ENCODE measurements around the gene RGS11.

The RGS11 gene

DNA sequence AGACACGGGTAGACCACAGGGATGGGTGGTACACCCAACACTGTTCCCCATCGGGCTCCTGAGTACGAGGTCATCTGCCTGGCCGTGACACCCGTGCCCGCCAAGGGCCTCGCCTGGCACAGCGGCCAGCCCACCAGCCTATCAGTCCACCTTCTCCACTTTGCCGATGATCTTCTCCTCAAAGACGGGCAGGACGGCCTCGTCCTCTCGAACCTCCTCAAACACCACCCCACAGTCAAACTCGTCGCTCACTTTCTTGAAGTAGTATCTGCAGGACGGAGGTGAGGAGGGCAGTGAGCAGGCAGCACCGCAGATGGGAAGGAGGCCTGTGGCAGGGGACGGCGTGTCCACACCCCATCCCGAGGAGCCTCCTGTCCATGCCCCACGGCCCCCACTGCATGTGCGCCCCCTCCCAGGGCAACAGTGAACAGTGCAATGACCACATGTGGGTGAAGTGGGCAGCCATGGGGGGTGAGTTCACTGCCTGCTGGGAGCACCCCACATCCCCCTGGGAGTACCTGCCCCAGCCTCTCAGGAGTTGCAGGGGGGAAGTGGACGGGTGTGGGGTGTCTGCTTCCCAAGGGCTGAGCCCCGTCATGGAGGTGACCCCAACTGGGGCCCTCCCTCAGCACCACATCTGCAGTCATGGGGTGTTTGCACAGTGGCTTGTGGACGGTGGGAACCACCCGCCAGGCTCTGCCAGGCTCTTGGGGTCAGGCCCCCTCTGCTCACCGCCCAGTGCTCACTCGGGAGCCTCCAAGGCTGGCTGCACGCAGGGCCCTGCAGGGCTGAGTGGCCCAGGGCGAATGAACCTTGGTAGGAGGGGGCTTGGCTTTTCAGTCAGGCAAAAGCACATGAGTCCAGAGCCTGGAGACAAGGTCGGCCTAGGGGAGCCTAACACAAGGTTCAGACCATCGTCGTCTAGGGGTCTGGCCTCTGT lies 12.5 kb upstream of the RGS11 start:
- Histone ChIP-seq H3K27ac (ENCODE audit: low read depth, low read length) (no peak overlapping the region), H3K4me3 (ENCODE audit: low read length) (no peak overlapping the region), H3K79me2 (ENCODE audit: control insufficient read depth, low read length) (no peaks in the 10 kb centered on the region), H3K9me3 (ENCODE audit: control insufficient read depth, insufficient read depth, low read length) (no peaks in the 10 kb centered on the region), H3K4me1 (ENCODE audit: control insufficient read depth, low read length) (peaks cover 9% of the 10 kb centered on the region), H3K36me3 (ENCODE audit: control insufficient read depth, low read length) (peaks cover 9% of the 10 kb centered on the region; the same call in 1 of the 2 replicates), H4K20me1 (ENCODE audit: control insufficient read depth, insufficient read depth, low read depth, low read length) (no peaks in the 10 kb centered on the region), H3K4me2 (ENCODE audit: low read length) (no peak overlapping the region), H3K27me3 (ENCODE audit: control insufficient read depth, low read length) (no peaks in the 10 kb centered on the region), H3F3A (ENCODE audit: control insufficient read depth, insufficient read depth) (no peaks in the 10 kb centered on the region), H3K9me2 (replicated peaks; ENCODE audit: control insufficient read depth, low read length) (no peaks in the 10 kb centered on the region)
- no peak for TF ChIP-seq EZH2phosphoT487 (IDR thresholded peaks at IDR 0.05; ENCODE audit: borderline replicate concordance, low read length)
- TF ChIP-seq, protein P1, sequence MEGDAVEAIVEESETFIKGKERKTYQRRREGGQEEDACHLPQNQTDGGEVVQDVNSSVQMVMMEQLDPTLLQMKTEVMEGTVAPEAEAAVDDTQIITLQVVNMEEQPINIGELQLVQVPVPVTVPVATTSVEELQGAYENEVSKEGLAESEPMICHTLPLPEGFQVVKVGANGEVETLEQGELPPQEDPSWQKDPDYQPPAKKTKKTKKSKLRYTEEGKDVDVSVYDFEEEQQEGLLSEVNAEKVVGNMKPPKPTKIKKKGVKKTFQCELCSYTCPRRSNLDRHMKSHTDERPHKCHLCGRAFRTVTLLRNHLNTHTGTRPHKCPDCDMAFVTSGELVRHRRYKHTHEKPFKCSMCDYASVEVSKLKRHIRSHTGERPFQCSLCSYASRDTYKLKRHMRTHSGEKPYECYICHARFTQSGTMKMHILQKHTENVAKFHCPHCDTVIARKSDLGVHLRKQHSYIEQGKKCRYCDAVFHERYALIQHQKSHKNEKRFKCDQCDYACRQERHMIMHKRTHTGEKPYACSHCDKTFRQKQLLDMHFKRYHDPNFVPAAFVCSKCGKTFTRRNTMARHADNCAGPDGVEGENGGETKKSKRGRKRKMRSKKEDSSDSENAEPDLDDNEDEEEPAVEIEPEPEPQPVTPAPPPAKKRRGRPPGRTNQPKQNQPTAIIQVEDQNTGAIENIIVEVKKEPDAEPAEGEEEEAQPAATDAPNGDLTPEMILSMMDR (IDR thresholded peaks at IDR 0.05; ENCODE audit: low read depth, low read length, poor library complexity, severe bottlenecking) = no peak

DNA sequence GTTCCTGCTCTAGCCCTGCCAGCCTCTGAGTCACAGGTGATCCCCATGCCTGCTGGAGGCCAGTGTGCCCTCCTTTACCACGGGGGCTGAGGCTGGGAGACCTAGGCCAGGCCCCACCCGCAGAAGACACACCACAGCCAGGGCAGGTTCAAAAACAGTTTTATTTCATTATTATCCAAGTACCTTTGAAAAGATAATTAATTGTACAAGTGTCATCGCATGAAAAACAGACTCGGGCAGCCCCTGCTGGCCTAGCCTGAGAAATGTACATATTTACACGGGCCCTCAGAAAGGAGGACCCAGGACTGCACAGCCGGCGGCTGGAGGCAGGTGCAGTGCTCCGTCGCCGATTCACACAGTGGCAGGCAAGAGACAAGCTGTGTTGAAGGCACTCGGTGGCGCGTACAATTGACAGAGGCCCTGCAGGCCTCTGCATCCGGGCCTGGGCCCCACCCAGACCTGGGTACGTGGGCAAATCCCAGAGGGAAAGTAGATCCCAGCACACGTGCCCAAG lies 11.6 kb upstream of the RGS11 start:
- Histone ChIP-seq H3K27ac (ENCODE audit: low read depth, low read length) (no peak overlapping the region), H3K9me2 (replicated peaks; ENCODE audit: control insufficient read depth, low read length) (no peaks in the 10 kb centered on the region), H3K4me2 (ENCODE audit: low read length) (no peak overlapping the region), H3K4me1 (ENCODE audit: control insufficient read depth, low read length) (peaks cover 9% of the 10 kb centered on the region), H4K20me1 (ENCODE audit: control insufficient read depth, insufficient read depth, low read depth, low read length) (no peaks in the 10 kb centered on the region), H3K36me3 (ENCODE audit: control insufficient read depth, low read length) (peaks cover 5% of the 10 kb centered on the region; the same call in 1 of the 2 replicates), H3K4me3 (ENCODE audit: low read length) (no peak overlapping the region), H3F3A (ENCODE audit: control insufficient read depth, insufficient read depth) (no peaks in the 10 kb centered on the region), H3K79me2 (ENCODE audit: control insufficient read depth, low read length) (no peaks in the 10 kb centered on the region), H3K27me3 (ENCODE audit: control insufficient read depth, low read length) (no peaks in the 10 kb centered on the region), H3K9me3 (ENCODE audit: control insufficient read depth, insufficient read depth, low read length) (no peaks in the 10 kb centered on the region)
- TF ChIP-seq, protein P1 (IDR thresholded peaks at IDR 0.05; ENCODE audit: low read depth, low read length, poor library complexity, severe bottlenecking) = peak; percentile 19
- no peak for TF ChIP-seq EZH2phosphoT487 (IDR thresholded peaks at IDR 0.05; ENCODE audit: borderline replicate concordance, low read length)

DNA sequence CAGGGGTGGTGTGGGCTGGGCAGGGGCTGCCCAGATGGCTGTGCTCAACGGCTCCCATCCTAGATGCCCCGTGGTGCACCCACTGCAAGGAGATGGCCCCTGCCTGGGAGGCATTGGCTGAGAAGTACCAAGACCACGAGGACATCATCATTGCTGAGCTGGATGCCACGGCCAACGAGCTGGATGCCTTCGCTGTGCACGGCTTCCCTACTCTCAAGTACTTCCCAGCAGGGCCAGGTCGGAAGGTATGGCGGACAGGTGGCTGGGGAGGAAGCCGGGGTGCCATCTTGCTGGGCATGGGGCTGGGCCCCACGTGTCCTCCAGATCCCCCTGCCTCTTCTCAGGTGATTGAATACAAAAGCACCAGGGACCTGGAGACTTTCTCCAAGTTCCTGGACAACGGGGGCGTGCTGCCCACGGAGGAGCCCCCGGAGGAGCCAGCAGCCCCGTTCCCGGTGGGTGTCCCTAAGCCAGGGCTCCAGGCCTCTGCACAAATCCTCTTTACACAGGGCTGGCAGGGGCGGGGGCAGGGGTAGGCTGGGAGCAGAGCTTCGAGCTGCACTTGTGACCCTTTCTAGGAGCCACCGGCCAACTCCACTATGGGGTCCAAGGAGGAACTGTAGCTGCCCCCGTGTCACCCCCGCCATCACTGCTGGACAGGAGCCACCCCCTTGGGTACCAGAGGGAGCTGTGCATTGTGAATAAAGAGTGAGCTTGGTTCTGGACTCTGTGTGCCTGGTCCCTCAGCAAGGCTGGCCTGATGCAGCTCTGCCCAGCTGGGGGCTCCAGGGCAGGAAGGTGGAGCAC lies 10.9 kb upstream of the RGS11 start:
- Histone ChIP-seq H3K4me3 (ENCODE audit: low read length) (no peak overlapping the region), H3F3A (ENCODE audit: control insufficient read depth, insufficient read depth) (no peaks in the 10 kb centered on the region), H3K9me2 (replicated peaks; ENCODE audit: control insufficient read depth, low read length) (no peaks in the 10 kb centered on the region), H3K36me3 (ENCODE audit: control insufficient read depth, low read length) (peaks cover 5% of the 10 kb centered on the region; the same call in 1 of the 2 replicates), H3K9me3 (ENCODE audit: control insufficient read depth, insufficient read depth, low read length) (no peaks in the 10 kb centered on the region), H3K27ac (ENCODE audit: low read depth, low read length) (no peak overlapping the region), H4K20me1 (ENCODE audit: control insufficient read depth, insufficient read depth, low read depth, low read length) (no peaks in the 10 kb centered on the region), H3K4me2 (ENCODE audit: low read length) (no peak overlapping the region), H3K79me2 (ENCODE audit: control insufficient read depth, low read length) (no peaks in the 10 kb centered on the region), H3K4me1 (ENCODE audit: control insufficient read depth, low read length) (peaks cover 9% of the 10 kb centered on the region), H3K27me3 (ENCODE audit: control insufficient read depth, low read length) (no peaks in the 10 kb centered on the region)
- TF ChIP-seq EZH2phosphoT487 (IDR thresholded peaks at IDR 0.05; ENCODE audit: borderline replicate concordance, low read length) = no peak
- TF ChIP-seq, protein P1 (IDR thresholded peaks at IDR 0.05; ENCODE audit: low read depth, low read length, poor library complexity, severe bottlenecking) = no peak

Measured in DOHH2 (cell line).